HG03558 (cell line): ENCODE measurements around the gene HPS1.
"Not testable (repeated sequence)": the region's sequence is repeated elsewhere in the genome, so short reads cannot be mapped to it uniquely, and the experiment has no call there.

Experiments
- ATAC-seq: cut with Tn5 transposase; IDR thresholded peaks from one replicate; pipeline ENCODE4 v1.9.1; 2021; ENCODE audit warnings: moderate number of reproducible peaks; ENCODE audit not compliant: unreplicated experiment; ENCODE audit errors: extremely low read depth

The HPS1 gene

GRCh38 chr10:98397089-98397600 lies 49.6 kb downstream of the HPS1 start:
- ATAC-seq: no peak

- ATAC-seq: no peak
Measured at GRCh38 chr10:98396096-98397063, 50.4 kb downstream of the HPS1 start.

- ATAC-seq: no peak
Measured at GRCh38 chr10:98394851-98395440, 51.8 kb downstream of the HPS1 start.

- ATAC-seq: no peak
Measured at GRCh38 chr10:98391578-98391991, 55.1 kb downstream of the HPS1 start.

GRCh38 chr10:98391065-98391464 lies 55.7 kb downstream of the HPS1 start:
- ATAC-seq: no peak

- ATAC-seq: no peak
Measured at GRCh38 chr10:98390406-98390805, 56.3 kb downstream of the HPS1 start.

GRCh38 chr10:98389398-98389797 lies 57.3 kb downstream of the HPS1 start:
- no peak for ATAC-seq

- no peak for ATAC-seq
Measured at GRCh38 chr10:98388101-98388655, 58.6 kb downstream of the HPS1 start.

- no peak for ATAC-seq
Measured at GRCh38 chr10:98384531-98385133, 62.1 kb downstream of the HPS1 start.

- ATAC-seq: no peak
Measured at GRCh38 chr10:98383869-98384268, 62.9 kb downstream of the HPS1 start.

- ATAC-seq: not testable (repeated sequence)
Measured at GRCh38 chr10:98383134-98383667, 63.5 kb downstream of the HPS1 start.

- no peak for ATAC-seq
Measured at GRCh38 chr10:98382691-98383101, 64.0 kb downstream of the HPS1 start.

- no peak for ATAC-seq
Measured at GRCh38 chr10:98380493-98381339, 66.0 kb downstream of the HPS1 start.

GRCh38 chr10:98378722-98379121 lies 68.0 kb downstream of the HPS1 start:
- no peak for ATAC-seq

- no peak for ATAC-seq
Measured at GRCh38 chr10:98377536-98377935, 69.2 kb downstream of the HPS1 start.

- no peak for ATAC-seq
Measured at GRCh38 chr10:98377001-98377400, 69.7 kb downstream of the HPS1 start.

- no peak for ATAC-seq
Measured at GRCh38 chr10:98376485-98376884, 70.2 kb downstream of the HPS1 start.

GRCh38 chr10:98374217-98374985 lies 72.3 kb downstream of the HPS1 start:
- ATAC-seq: no peak
